ENCODE results near the gene DTD1.
A peak's percentile ranks its signal among the peaks of the same experiment; 100 is the strongest.

The DTD1 gene

GRCh38 chr20:18702736-18703135, 114.9 kb downstream of the DTD1 start:
- no peak for DNase-seq (ENCODE audit: low spot score)

- DNase-seq (ENCODE audit: low spot score), result no peak
Measured at GRCh38 chr20:18705490-18705889, 117.6 kb downstream of the DTD1 start.

GRCh38 chr20:18705910-18706309, 118.1 kb downstream of the DTD1 start:
- no peak for DNase-seq (ENCODE audit: low spot score)

- no peak for DNase-seq (ENCODE audit: low spot score)
Measured at GRCh38 chr20:18712131-18712530, 124.3 kb downstream of the DTD1 start.

- no peak for DNase-seq (ENCODE audit: low spot score)
Measured at GRCh38 chr20:18712882-18713281, 125.0 kb downstream of the DTD1 start.

GRCh38 chr20:18715564-18715963, 127.7 kb downstream of the DTD1 start:
- DNase-seq (ENCODE audit: low spot score), result no peak

- DNase-seq (ENCODE audit: low spot score), result no peak
Measured at GRCh38 chr20:18717062-18717461, 129.2 kb downstream of the DTD1 start.

- DNase-seq (ENCODE audit: low spot score), result no peak
Measured at GRCh38 chr20:18718129-18718528, 130.3 kb downstream of the DTD1 start.

- DNase-seq (ENCODE audit: low spot score), result no peak
Measured at GRCh38 chr20:18719426-18719825, 131.6 kb downstream of the DTD1 start.

GRCh38 chr20:18721551-18722115, 133.8 kb downstream of the DTD1 start:
- no peak for DNase-seq (ENCODE audit: low spot score)

DNA sequence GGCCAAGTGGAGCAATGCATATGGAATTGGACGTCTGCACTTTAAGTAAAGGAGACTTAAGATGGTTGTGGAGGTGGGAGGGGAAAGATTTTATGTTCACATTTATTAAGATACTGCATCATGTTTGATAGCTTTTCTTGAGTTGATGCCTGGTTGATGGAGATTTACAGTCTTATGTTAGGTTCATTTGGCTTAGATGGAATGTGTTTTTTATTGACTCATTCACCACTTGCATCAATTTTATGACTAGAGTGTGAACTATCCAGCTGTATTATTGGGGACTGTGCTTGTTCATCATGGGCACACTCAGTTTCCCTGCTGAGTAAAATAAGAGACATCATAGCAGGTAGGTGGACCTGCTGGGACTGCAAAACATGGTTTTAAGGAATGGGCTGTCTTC, 134.5 kb downstream of the DTD1 start:
- DNase-seq (ENCODE audit: low spot score), result no peak

DNA sequence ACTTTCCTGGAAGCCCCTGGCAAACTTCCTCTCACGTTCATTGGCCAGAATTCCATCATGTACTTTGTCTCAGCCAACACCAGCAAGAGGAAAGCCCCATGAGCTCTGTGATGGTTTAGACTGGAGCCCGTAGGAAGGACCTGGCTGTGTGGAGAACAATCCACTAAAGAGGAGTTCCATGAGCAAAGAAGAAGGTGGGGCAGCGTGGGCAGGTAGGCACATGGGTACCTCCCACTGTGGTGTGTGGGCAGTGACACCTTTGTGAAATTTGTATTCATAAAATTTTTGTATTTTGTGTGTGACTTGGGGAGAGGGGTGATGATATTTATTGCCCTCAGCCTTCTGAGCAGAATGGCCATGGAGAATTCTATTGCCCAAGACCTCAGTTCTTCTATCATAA, 136.2 kb downstream of the DTD1 start:
- no peak for DNase-seq (ENCODE audit: low spot score)

DNA sequence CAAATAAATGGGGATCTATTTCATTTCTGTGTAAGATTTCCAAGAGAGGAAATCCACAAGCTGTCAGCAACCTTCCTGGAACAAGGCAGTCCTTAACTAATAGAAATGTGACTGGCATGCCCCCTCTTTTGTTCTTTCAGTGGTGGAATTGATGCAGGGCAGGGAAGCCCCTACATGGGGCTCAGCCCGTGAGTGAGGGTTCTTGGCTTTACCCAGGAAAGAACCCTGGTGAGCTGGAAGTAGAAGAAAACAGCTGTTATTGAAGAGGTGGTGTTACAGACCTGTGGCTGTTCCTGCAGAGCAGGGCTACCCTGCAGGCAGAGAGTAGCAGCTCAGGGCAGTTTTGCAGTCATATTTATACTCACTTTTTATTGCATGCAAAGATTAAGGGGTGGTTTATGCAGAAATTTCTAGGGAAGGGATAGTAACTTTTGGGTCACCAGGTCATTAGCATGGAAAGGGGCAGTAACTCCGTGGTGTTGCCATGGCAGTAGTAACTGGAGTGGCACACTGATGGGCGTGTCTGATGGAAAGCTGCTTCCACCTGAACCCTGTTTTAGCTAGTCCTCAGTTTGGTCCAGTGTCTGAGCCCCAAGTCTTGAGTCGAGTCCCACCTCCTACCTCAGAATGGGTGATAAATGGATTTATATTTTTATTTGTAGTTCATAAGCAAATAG, 137.1 kb downstream of the DTD1 start:
- no peak for DNase-seq (ENCODE audit: low spot score)

- DNase-seq (ENCODE audit: low spot score), result no peak
Measured at GRCh38 chr20:18727032-18727508, 139.2 kb downstream of the DTD1 start.

DNA sequence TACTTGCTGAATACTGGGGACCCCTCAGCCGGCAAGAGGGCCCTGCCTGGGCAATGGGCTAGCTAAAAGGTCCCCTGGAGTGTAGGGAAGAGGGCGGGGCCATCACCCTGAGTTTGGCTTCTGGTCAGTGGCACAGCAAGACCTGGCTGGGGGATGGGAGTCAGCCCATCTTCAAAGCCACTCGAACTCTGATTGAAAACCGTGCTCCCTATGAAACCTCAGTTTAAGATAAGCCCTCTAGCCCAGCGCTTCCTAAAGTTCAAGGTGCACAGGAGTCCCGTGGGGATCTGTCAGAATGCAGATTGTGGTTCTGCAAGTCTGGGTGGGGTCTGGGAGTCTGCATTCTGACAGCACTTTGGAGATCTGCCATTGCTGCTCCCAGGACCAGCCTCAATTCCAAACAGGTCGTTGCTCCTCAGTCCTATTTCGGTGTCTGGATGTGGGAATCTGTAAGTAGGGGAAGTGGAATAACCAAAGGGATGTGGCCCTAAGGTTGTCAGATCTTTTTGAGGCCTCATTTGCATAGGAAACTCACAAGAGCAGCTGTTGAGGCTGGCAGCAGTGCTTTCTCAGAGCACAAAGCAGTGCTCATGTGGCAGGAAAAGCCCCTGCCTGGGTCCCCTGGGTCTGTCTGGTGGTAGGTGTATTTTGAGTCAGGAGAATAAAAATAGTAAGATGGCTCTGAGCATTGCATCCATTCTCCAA, 140.5 kb downstream of the DTD1 start:
- DNase-seq (ENCODE audit: low spot score), result no peak

DNA sequence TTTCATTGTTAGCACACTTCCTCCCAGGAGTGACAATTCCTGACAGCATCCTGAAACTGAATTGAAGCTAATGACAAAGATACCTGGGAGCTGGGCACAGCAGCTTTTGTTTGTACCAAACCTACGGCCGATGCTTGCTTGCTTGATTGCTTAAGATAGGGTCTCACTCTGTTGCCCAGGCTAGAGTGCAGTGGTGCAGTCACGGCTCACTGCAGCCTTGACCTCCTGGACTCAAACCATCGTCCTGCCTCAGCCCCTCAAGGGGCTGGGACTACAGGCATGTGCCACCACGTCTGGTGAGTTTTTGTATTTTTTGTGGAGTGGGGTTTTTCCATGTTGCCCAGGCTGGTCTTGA, 141.0 kb downstream of the DTD1 start:
- no peak for DNase-seq (ENCODE audit: low spot score)

DNA sequence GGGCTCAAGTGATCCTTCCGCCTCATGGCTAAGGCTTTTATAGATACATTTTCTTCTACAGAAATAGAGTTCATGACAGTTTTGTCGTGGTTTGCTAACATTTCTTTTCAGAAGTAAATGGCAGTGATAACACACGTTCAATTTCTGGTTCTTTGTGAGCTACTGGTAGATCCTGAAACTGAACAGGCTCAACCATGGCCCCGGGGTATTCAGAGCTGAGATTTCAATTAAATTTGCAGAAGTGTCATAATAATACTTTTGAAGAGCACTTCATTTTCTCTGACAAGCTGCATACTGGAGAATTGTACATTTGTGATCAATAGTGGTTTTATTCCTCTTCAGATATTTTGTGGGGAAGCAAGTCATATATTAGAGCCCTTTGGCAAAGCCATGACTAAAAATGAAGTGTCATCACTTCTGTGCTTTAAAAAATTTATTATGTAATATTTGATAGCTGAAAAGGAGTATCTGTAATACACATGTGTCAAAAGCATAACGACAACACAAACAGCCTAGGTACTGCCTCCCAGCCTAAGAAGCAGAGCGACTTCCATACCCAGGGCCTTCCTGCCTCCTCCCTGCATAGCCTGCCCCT, 141.5 kb downstream of the DTD1 start:
- DNase-seq (ENCODE audit: low spot score), result no peak

- no peak for DNase-seq (ENCODE audit: low spot score)
Measured at GRCh38 chr20:18731940-18732339, 144.1 kb downstream of the DTD1 start.

DNA sequence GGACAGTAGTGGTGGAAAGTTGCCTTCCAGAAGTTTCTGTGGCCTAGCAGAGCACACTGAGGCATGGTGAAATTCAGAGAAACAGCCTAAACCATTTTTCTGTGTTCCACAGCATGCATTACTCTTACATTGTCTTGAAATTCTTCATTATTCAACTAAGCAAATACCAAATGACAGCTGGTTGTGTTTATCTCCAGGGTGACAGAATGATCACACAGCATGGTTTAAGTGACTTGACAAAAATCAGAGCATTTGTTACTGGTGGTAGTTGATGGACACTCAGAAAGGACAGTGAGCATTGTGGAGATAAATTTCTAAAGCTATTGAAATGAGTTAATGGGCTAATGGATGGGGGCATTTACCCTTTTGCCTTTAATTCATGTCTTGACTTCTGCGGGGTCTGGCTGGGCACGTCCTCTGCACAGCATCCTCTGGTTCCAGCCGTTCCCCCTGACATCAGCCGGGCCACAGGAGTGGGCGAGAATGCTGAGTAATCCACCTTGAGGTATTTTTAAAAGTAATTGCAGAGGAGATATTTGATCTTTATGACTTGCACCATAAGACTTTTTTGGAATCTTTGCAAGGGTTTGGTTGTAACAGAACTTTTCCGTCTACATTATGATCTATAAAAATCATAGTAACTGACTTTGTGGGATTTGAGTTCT, 146.8 kb downstream of the DTD1 start:
- DNase-seq (ENCODE audit: low spot score), result no peak

- no peak for DNase-seq (ENCODE audit: low spot score)
Measured at GRCh38 chr20:18737140-18737539, 149.3 kb downstream of the DTD1 start.

DNA sequence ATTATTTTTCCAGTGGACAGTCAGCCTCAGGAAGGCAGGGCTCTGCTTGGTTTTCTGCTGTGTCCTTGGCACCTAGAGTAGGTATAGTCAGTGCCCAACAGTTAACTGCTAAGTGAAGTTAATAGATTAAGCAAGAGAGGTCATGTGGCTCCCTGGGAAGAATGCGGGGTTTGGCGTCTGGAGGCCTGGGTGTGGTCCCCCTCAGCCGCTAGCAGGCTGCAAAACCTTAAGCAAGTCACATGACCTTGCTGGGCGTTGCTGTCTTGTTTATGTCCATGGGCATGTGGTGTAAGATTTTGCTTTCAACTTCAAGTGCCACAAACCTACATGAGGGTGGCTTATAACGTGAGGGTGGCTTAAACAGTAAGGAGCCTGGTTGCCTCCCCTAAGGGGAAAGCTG, 150.2 kb downstream of the DTD1 start:
- peak; percentile 48 for DNase-seq (ENCODE audit: low spot score)

DNA sequence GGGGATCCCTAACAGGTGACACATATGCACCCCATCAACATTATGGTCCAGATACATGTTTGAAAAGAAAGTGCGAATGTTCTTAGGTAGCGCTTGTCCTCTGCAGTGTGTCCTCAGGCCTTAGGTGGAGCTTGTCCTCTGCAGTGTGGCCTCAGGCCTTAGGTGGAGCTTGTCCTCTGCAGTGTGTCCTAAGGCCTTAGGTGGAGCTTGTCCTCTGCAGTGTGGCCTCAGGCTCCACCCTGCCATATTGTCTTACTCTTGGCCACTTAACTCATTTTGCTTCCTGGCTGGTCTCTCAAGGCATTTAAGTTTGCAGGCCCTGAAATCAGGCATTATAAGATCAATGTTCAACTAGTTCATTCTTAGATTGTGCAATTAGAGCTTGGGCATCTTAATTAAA, 151.0 kb downstream of the DTD1 start:
- no peak for DNase-seq (ENCODE audit: low spot score)

DNA sequence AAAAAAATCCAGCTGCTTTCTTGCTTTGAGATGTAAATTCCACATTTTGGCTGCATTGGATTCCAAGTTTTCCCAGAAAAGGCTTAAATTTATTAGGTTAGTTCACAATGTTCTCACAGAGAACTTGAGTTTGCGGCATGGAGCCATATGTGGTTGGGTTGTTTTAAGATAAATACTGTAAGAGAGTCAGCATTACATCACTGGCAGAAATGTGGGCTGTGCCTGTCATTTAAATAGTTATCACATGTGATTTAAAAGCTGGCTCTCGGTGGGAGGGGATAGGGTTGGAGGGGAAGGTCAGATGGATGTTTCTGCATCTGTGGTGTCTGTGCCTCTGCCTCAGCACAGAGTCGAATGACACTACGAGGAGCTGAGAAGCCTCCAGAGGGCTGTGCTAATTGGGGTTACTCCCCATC, 151.9 kb downstream of the DTD1 start:
- DNase-seq (ENCODE audit: low spot score), result no peak

Data from CD4-positive, alpha-beta T cell treated with Interleukin-15 for 4 hours (primary cell).